CD14-positive monocyte (primary cell): ENCODE results near the gene RYR2. TPM values are rescaled to one million over a fixed set of nuclear protein-coding genes. Genes with fewer than 3 reads are reported as not detected.

Source experiments
- DNase-seq, 3 donors: peaks; one replicate each; pipeline ENCODE4 v3.0.0-alpha.2; 2011 to 2022
- H2AFZ ChIP-seq: 2 replicates; pipeline ENCODE4 v1.6.0; 2012; ENCODE audit warnings: mild to moderate bottlenecking, low read depth, low read length, inconsistent platforms; ENCODE audit not compliant: insufficient read depth, poor library complexity, severe bottlenecking
- H3K27ac ChIP-seq, 2 donors: 1 replicate in 1 of 2; 2 replicates in 1 of 2; pipeline ENCODE4 v1.5.1; 2012 to 2013; ENCODE audit warnings: low read length in 2 of 2, control low read depth in 1 of 2, inconsistent platforms in 1 of 2, low read depth in 1 of 2, mild to moderate bottlenecking in 1 of 2
- H3K27me3 ChIP-seq, 2 donors: one replicate each; pipeline versions ENCODE4 v1.6.0 to v1.6.1; 2011 to 2013; ENCODE audit warnings: low read length in 2 of 2; ENCODE audit not compliant: control insufficient read depth in 2 of 2, insufficient read depth in 2 of 2
- H3K36me3 ChIP-seq, 2 donors: replicated peaks in 1 of 2; 1 replicate in 1 of 2; 2 replicates in 1 of 2; pipeline versions ENCODE4 v1.5.1 to v1.6.1; 2012 to 2013; ENCODE audit warnings: low read length in 2 of 2, control low read depth in 1 of 2, inconsistent platforms in 1 of 2, mild to moderate bottlenecking in 1 of 2; ENCODE audit not compliant: insufficient read depth in 2 of 2, control insufficient read depth in 1 of 2
- H3K4me1 ChIP-seq, 2 donors: 1 replicate in 1 of 2; 2 replicates in 1 of 2; pipeline versions ENCODE4 v1.5.1 to v1.6.1; 2012 to 2013; ENCODE audit warnings: low read length in 2 of 2, control low read depth in 1 of 2, inconsistent platforms in 1 of 2, mild to moderate bottlenecking in 1 of 2, moderate library complexity in 1 of 2; ENCODE audit not compliant: insufficient read depth in 2 of 2, control insufficient read depth in 1 of 2
- H3K4me2 ChIP-seq: replicated peaks from 2 replicates; pipeline ENCODE3; 2012; ENCODE audit warnings: low read length, moderate library complexity, mild to moderate bottlenecking; ENCODE audit not compliant: poor library complexity, severe bottlenecking; ENCODE audit errors: extremely low read depth
- H3K4me3 ChIP-seq, 3 experiments: fragments of 200-600 bp in 1 of 3; sonication (generic) in 1 of 3; replicated peaks in 1 of 3; 1 replicate in 2 of 3; 2 replicates in 1 of 3; pipeline ENCODE4 v1.5.1; 2011 to 2013; ENCODE audit warnings: low read length in 3 of 3, mild to moderate bottlenecking in 3 of 3, control low read depth in 2 of 3, low read depth in 2 of 3, inconsistent platforms in 1 of 3, moderate library complexity in 1 of 3
- H3K79me2 ChIP-seq: 2 replicates; pipeline ENCODE4 v1.6.0; 2012; ENCODE audit warnings: mild to moderate bottlenecking, control low read depth, inconsistent platforms, low read length, moderate library complexity; ENCODE audit not compliant: insufficient read depth
- H3K9ac ChIP-seq: 2 replicates; pipeline ENCODE4 v1.6.0; 2017; ENCODE audit warnings: low read length, mild to moderate bottlenecking; ENCODE audit not compliant: insufficient read depth, poor library complexity, severe bottlenecking
- H3K9me3 ChIP-seq, 2 donors: replicated peaks in 1 of 2; 1 replicate in 1 of 2; 2 replicates in 1 of 2; pipeline versions ENCODE4 v1.5.1 to v1.6.1; 2012 to 2013; ENCODE audit warnings: low read length in 2 of 2, control low read depth in 1 of 2; ENCODE audit not compliant: control insufficient read depth in 1 of 2, insufficient read depth in 1 of 2
- H4K20me1 ChIP-seq: 2 replicates; pipeline ENCODE4 v1.6.0; 2012; ENCODE audit warnings: mild to moderate bottlenecking, low read length, control low read depth, moderate library complexity; ENCODE audit not compliant: insufficient read depth
- H3K27ac Mint-ChIP-seq, 7 donors: one replicate each; pipeline ENCODE4 v1.8.0; 2020; ENCODE audit warnings: mild to moderate bottlenecking in 7 of 7, mixed read lengths in 7 of 7, moderate library complexity in 6 of 7, inconsistent platforms in 2 of 7
- H3K27me3 Mint-ChIP-seq, 3 donors: one replicate each; pipeline ENCODE4 v1.8.0; 2021 to 2022; ENCODE audit warnings: low read depth in 3 of 3, mild to moderate bottlenecking in 3 of 3, mixed read lengths in 3 of 3, moderate library complexity in 3 of 3, inconsistent platforms in 1 of 3
- H3K36me3 Mint-ChIP-seq, 2 donors: one replicate each; pipeline ENCODE4 v1.8.0; 2020; ENCODE audit warnings: mixed read lengths in 2 of 2, inconsistent platforms in 1 of 2, mild to moderate bottlenecking in 1 of 2
- H3K4me1 Mint-ChIP-seq: one replicate; pipeline ENCODE4 v1.8.0; 2020; ENCODE audit warnings: mild to moderate bottlenecking, mixed read lengths
- H3K4me3 Mint-ChIP-seq, 2 donors: one replicate each; pipeline ENCODE4 v1.8.0; 2020; ENCODE audit warnings: mild to moderate bottlenecking in 2 of 2, mixed read lengths in 2 of 2, moderate library complexity in 1 of 2
- H3K9me3 Mint-ChIP-seq, 7 donors: one replicate each; pipeline ENCODE4 v1.8.0; 2020 to 2022; ENCODE audit warnings: mixed read lengths in 7 of 7, mild to moderate bottlenecking in 6 of 7, moderate library complexity in 6 of 7, inconsistent platforms in 2 of 7
- CTCF ChIP-seq: fragments of 200-600 bp; IDR thresholded peaks from one replicate; pipeline ENCODE4 v1.8.0; 2022; ENCODE audit warnings: antibody characterized with exemption, mild to moderate bottlenecking
- WGBS: methylation state at CpG from one replicate; pipeline ENCODE4 v1.1.5; 2013; ENCODE audit warnings: missing lambda C conversion rate; ENCODE audit not compliant: insufficient coverage; 5-methylcytosine and 5-hydroxymethylcytosine counted together
- intact Hi-C, 2 donors: fragments of 100-400 bp; cut with micrococcal nuclease; formaldehyde crosslinking; loops; one replicate each; pipeline versions ENCODE4 v1.15.0 to v1.15.1; 2023
- polyA plus RNA-seq, 3 donors: library from polyadenylated mRNA; depleted of rRNA in 1 of 3; unstranded in 2 of 3; stranded (reverse) in 1 of 3; fragments of 300-500 nt in 2 of 3; fragments of >200 nt in 1 of 3; fragmentation: Illumina TruSeq in 2 of 3; gene quantifications; 1 replicate in 2 of 3; 2 replicates in 1 of 3; pipeline ENCODE4 v1.2.3, GENCODE V29; 2012 to 2021

The RYR2 gene
- polyA plus RNA-seq, 3 donors = not detected

GRCh38 chr1:237211540-237211939 is 169.6 kb downstream of the RYR2 start:
- Mint-ChIP-seq H3K9me3 (no peaks in the 10 kb centered on the region), H3K27me3 (peaks cover 0 to 6% (median 5%) of the 10 kb centered on the region in 3 donors)
- intact Hi-C loops = no loop called here

GRCh38 chr1:237219751-237220642 is 178.0 kb downstream of the RYR2 start:
- DNase-seq = no peak
- no peak for TF ChIP-seq CTCF

More at GRCh38 chr1:237211540-237211939, 169.6 kb downstream of the RYR2 start:
- no peaks in the 10 kb centered on the region for H3K36me3 ChIP-seq
- H3K27ac ChIP-seq = no peak overlapping the region
- no peaks in the 10 kb centered on the region for H3K79me2 ChIP-seq
- H3K9me3 ChIP-seq = no peaks in the 10 kb centered on the region
- no peaks in the 10 kb centered on the region for H3K27me3 ChIP-seq
- no peaks in the 10 kb centered on the region for H3K4me1 ChIP-seq
- H3K4me2 ChIP-seq = no peak overlapping the region
- no CpG with 5 or more reads among the region's 2 CpGs for WGBS
- Mint-ChIP-seq H3K4me3 (no peak overlapping the region), H3K4me1 (no peaks in the 10 kb centered on the region), H3K36me3 (no peaks in the 10 kb centered on the region), H3K27ac (no peak overlapping the region)
- no peak overlapping the region for H2AFZ ChIP-seq
- H3K9ac ChIP-seq = no peak overlapping the region
- H4K20me1 ChIP-seq = no peaks in the 10 kb centered on the region
- H3K4me3 ChIP-seq = no peak overlapping the region
- no peak for TF ChIP-seq CTCF
- no peak for DNase-seq

More at GRCh38 chr1:237219751-237220642, 178.0 kb downstream of the RYR2 start:
- H3K9ac ChIP-seq = no peak overlapping the region
- intact Hi-C loops = no loop called here
- Mint-ChIP-seq H3K4me3 (no peak overlapping the region), H3K27me3 (peaks cover 0 to 2% (median 0%) of the 10 kb centered on the region in 3 donors), H3K27ac (no peak overlapping the region), H3K36me3 (no peaks in the 10 kb centered on the region), H3K9me3 (peaks cover 0 to 8% (median 5%) of the 10 kb centered on the region in 7 donors), H3K4me1 (no peaks in the 10 kb centered on the region)
- H3K4me2 ChIP-seq = no peak overlapping the region
- 84% methylated on average over 8 of the region's 11 CpGs for WGBS
- no peak overlapping the region for H2AFZ ChIP-seq
- peaks cover 0 to 5% of the 10 kb centered on the region in 2 donors for H3K9me3 ChIP-seq
- no peaks in the 10 kb centered on the region for H3K27me3 ChIP-seq
- no peaks in the 10 kb centered on the region for H3K36me3 ChIP-seq
- H3K79me2 ChIP-seq = no peaks in the 10 kb centered on the region
- no peaks in the 10 kb centered on the region for H4K20me1 ChIP-seq
- H3K27ac ChIP-seq = no peak overlapping the region
- no peak overlapping the region for H3K4me3 ChIP-seq
- H3K4me1 ChIP-seq = no peaks in the 10 kb centered on the region
